Measurements from ENCODE around the gene NDC1.
"Not testable (repeated sequence)": the region's sequence is repeated elsewhere in the genome, so short reads cannot be mapped to it uniquely, and the experiment has no call there.

The NDC1 gene, protein sequence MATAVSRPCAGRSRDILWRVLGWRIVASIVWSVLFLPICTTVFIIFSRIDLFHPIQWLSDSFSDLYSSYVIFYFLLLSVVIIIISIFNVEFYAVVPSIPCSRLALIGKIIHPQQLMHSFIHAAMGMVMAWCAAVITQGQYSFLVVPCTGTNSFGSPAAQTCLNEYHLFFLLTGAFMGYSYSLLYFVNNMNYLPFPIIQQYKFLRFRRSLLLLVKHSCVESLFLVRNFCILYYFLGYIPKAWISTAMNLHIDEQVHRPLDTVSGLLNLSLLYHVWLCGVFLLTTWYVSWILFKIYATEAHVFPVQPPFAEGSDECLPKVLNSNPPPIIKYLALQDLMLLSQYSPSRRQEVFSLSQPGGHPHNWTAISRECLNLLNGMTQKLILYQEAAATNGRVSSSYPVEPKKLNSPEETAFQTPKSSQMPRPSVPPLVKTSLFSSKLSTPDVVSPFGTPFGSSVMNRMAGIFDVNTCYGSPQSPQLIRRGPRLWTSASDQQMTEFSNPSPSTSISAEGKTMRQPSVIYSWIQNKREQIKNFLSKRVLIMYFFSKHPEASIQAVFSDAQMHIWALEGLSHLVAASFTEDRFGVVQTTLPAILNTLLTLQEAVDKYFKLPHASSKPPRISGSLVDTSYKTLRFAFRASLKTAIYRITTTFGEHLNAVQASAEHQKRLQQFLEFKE

DNA sequence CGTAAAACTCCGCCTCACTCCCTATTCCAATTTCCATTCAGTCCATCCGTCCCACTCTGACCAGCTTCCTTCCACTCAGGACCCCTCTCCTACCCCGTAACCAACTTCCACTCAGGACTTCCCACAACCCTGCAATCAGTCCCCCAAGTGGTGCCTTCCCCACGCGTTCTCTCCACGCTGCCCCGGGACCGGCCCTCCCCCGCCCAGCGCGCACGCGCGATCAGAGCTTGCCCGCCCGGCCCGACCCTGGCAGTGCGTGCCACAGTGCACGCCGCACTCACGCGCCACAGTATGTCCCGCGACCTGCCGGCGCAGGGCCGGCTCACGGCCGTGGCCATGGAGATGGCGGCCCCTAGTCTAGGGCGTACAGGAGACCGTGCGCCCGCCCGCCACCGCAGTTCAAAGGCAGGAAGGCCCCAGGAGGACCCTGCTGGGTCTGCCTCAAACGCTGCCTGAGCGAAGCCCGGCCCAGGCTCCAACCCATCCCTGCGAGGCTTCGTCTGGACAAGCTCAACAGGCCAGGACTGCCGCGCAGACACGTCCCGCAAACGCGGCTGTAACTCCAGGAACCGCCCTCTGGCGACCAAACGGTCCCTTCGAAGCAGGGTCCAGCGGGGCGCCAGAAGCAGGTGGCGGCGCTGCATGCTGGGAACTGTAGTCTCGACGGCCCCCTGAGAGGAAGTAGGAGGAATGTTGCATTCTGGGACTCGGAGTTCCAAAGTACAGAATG lies at the start of gene NDC1:
NDC1 (minus strand) TSS at position 373 of the 730 bp plus-strand sequence; CDS start at position 338, 35 bp downstream.
- DNase-seq, result peak; percentile 98

DNA sequence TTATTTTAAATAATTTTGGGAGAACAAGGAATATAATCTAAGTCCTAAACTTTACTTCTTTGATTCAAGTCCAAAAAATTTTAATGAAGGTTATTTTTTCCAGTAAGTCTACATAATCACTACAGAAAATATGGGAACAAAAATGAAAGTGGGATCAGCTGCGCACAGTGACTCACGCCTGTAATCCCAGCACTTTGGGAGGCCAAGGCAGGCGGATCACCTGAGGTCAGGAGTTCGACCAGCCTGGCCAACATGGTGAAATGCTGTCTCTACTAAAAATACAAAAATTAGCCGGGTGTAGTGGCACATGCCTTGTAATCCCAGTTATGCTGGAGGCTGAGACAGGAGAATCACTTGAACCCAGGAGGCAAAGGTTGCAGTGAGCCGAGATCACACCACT lies 45.5 kb upstream of the NDC1 start:
- not testable (repeated sequence) for DNase-seq

DNA sequence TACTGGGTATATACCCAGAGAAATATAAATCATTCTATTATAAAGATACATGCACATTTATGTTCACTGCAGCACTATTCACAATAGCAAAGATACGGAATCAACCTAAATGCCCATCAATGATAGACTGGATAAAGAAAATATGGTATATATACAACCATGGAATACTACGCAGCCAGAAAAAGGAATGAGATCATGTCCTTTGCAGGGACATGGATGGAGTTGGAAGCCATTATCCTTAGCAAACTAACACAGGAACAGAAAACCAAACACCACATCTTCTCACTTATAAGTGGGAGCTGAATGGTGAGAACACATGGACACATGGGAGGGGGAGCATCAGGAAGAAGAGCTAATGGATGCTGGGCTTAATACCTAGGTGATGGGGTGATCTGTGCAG lies 43.8 kb upstream of the NDC1 start:
- DNase-seq, result not testable (repeated sequence)

DNA sequence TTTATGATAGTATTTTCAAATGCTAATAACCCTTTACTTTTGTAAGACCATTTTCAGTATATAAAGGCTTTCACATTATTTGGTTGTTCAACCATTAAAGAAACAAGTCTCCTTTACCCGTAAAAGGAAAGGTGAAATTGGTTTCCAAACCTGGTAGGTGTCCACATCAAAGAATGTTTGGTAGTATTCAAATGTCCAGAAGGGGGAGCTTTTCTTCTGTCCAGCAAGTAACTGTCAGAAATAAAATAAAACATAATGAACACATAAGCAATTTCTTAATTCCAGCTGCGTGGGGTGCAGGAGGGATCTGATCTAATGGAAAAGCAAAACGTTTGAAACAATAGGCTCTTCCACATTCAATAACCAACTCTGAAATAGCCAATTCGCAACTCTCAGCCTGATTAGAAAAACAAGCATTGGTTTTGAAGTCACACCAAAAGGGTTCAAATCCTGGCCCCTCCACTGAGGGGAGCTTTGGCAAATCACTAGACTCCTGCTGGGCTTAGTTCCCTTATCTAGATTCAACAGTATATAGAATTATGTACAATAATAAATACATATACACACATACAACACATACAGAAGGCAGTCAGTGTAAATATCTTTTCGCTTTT lies 40.5 kb upstream of the NDC1 start:
- peak; percentile 62 for DNase-seq

DNA sequence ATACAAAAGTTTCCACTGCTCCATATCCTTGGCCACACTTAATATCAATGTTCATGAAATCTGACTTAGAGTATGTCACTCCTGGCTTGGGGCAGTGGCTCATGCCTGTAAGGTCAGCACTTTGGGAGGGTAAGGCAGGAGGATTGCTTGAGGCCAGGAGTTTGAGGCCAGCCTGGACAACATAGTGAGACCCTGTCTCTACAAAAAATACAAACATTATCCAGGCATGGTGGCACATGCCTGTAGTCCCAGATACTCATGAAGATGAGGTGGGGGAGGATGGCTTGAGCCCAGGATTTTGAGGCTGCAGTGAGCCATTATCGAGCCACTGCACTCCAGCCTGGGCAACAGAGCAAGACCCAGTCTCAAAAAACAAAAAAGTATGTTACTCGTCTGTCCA lies 37.1 kb upstream of the NDC1 start:
- DNase-seq, result not testable (repeated sequence)

DNA sequence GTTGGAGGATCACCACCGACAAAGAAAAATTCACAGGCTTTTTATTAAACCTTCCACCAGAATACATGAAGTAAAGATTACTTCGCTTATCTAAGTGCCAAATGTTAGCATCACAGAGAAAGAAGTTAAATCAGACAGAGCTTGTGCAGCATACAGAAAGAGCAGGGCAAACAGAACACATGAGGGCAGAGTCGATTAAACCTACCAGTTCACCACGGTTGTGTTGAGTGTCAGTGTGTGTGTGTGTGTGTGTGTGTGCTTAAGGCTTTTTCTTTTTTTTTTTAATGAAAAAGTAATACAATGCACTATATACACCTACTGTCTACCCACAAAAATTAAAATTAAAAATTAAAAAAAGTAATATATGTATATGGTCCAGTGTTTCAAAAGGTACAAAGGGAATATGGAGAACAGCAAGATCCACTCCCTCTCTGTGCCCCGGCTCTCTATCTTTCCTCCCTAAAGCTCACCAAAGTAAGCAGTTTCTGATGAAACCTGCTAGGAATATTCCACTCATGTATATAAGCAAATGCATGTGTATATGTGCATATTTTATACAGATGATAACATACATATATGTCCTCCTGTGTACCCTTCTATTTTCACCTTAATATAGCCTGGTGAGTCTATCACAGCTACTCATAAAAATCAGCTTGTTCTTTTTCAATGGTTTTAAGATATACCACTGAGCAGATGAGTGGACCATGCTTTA lies 33.8 kb upstream of the NDC1 start:
- DNase-seq, result no peak

DNA sequence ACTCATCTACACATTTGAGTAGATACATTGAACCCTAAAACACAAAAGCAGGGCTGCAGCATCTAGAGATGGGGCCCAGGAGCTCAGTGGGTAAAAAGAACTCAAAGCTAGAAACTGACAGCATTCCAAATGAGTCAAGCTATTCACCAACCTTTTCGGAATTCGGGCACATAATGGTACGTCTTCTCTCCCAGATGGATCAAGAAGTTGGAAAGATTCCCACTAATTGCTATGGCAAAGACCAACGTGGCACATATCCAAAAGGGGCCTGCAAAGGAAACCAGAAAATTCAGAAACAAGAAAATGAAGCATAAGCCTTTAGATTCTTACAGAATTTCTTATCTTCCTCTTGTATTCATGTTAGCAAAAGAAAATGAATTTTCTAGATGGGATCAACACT lies 33.1 kb upstream of the NDC1 start:
- no peak for DNase-seq

DNA sequence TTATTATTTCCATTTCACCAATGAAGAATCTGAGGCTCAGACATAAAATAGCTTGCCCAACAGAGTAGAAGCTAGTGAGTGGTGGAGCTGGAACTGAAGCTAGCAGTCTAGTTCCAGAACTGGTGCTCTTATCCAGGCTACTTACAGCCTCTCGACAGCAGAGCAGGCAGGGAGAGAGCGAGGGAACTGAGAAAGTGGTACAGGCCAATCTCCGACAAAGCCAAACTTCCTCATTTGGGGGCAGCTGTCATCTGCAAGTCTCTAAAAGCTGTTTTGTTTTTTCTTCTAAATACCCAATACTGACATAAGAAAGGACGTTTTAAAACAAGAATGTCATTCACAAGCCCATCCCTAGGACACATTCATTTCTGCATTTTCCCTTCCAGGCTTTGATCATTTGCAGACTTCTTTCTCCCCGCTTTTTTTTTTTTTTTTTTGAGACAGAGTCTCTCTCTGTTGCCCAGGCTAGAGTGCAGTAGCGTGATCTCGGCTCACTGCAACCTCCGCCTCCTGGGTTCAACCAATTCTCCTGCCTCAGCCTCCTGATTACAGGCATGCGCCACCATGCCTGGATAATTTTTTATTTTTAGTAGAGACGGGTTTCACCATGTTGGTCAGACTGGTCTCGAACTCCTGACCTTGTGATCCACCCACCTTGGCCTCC lies 31.5 kb upstream of the NDC1 start:
- no peak for DNase-seq

DNA sequence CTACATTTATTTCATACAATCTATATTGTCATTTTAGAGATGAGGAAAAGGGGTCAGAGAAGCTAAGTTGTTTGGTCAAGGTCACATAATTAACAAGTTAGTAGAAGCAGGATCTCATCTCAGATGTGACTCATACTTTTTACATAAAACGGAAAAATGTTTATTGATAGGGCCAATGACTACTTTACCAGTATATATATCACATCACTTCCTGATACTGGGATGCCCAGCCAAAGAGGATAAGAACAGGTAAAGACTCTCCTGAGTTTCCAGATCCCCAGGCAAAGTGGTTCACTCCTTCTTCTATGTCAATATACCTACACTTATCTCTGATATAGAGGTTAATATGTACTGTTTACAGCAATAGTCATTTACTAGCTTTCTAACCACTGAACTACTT lies 30.5 kb upstream of the NDC1 start:
- no peak for DNase-seq

DNA sequence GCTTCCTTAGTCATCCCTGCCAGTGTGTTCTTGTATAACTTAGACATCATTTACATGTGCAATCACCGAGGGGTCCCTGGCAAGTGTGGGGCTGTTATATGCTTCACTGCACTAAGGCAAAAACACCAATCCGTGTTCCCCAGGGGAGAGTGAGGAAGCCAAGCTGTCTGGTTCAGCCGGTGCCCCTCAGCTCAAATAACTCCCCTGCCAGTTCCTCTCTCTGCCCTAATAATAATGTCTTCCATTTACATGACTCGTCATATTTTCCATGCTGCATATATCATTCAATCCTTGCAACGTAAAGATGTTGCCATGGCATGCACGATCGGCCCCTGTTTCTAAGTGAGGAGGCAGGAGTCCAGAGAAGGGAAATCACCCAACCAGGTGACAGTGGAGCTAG lies 24.4 kb upstream of the NDC1 start:
- no peak for DNase-seq

DNA sequence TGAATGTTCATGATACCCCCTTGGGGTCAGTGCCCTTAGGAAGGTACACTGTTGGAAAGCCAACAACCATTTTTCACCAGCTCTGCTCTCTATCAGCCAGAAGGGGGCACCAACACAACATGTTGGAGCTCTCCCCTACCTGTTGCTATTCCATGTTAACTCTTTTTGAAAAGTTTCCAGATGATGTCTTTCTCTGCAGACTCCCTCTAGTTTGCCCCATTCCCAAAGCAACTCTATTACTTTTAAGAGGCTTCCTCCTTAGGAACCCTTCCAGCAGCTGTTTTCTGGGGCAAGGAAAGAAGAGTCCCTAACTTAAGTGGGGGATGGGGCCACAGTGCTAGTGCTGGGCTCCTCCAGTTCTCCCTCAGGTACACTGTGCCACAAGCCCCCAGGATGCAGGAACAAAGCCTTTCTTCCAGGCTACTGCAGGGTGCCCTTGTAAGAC lies 22.9 kb upstream of the NDC1 start:
- DNase-seq, result peak; percentile 72

DNA sequence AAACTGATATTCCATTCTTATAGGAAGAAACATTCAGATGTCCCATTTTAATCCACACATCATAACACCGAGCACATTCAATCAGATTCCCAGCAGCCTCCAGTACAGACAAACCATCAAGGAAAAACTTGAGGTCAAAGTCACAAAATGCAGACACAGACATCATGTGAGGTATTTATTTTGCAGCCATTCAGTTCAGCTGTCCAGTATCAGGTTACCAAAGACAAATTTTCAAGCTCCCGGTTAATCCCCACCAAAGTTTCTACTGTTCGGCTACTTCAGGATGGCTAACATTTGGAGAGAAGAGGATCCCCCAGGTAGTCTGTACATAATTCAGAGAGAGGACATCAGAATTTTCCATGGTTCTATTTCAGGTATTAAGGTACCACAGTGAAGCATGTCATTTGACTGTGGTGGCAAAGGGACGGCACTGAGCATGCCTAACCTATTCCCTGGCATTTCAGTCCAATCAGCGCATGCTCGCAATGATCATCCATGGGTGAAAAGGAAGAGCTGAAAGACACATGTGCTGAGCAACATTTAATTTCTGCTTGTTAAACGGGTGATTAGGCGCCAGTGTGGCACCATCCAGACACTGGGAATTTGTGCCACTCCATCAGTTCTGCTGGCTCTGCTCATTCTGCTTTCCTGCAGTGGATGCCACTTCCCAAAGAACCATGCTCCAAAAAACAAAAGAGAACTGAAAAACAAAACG lies 13.6 kb upstream of the NDC1 start:
- DNase-seq, result no peak

DNA sequence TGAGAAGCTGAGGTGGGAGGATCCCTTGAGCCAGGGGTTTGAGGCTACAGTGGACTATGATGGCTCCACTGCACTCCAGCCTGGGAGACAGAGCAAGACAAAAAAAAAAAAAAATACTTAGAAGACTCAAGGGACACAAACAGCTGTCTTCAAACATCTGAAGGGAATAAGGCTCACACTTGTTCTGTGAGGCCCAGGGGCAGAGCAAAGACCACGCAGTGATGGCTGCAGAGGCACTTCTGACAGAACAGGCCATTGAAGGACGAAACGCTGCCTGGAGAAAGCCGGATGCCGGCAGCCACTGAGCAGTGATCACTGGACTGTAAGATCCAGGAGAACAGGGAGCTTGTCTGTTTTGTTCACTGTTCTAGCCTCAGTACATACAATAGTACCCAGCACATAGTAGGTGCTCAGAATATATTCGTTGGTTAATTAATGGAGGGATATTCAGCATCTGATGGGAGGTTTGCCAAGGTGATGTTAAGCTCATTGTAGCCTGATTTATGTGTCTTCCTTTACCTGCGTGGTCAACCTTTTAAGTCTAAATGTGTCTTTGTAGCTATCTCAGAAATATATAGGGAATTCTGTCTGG lies 12.1 kb upstream of the NDC1 start:
- DNase-seq, result no peak

DNA sequence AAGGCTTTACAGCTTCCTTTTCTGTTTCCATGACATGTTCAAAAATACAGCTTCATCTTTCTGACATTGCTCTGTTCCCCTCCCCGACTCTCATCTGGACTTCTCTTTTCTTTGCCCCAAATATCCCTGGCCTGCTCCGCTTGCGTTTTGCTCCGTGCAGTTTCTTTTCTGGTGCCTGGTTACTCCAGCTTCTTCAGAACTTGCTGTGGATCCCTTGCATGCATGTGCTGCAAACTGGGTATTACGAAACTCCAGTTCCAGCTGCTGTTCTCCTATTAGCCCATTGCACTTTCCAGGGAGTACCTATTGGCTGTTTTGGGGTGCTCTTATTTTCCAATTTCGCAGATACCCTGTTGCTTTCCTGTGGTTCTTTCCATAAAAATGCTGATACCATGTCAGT lies 9.9 kb upstream of the NDC1 start:
- no peak for DNase-seq

DNA sequence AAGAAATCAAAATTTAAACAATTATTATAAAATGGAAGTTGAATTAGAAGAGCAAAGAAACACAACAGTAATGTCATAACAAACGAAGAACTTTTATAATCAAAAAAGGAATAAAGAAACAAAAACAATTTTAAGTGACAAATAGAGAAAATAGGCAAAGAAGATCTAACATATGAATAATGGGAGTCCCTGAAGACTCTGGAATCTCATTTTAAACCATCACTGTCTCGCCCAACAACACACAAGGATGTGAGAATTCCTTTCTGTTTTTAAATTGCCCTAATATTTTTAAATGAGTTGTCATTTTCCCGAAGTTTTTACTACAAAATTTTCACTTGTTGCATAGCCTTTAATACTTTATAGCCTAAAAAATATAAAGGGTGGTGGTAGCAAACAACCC lies 4.3 kb upstream of the NDC1 start:
- no peak for DNase-seq

DNA sequence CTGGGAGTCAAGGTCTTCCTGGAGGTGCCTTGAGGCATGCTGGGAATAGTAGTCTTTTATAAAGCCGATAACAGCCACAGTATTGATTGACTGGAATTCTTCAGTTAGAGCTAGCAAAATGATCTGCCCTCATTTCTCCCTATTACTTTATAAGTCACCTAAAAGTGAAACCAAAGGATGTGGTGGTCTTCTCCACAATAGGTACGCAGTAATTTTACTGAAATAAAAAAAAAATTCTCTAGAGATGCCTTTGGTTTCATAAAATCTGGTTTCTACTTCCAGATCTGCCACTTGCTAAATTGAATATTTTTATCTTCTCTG lies 518 bp upstream of the NDC1 start:
- no peak for DNase-seq

DNA sequence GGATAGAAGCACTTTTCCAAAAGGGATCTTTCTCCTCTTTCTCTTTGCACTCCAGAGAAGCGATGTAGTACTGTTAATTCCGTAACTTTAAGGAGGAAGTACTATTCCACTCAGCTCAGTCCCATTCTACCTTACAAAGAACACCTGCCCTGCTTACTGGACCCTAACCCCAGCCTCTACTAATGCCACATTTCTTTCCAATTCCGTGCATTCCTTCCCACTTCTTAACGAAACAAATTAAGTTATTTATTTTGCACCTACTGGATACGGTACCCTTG lies 511 bp downstream of the NDC1 start:
- DNase-seq, result no peak

DNA sequence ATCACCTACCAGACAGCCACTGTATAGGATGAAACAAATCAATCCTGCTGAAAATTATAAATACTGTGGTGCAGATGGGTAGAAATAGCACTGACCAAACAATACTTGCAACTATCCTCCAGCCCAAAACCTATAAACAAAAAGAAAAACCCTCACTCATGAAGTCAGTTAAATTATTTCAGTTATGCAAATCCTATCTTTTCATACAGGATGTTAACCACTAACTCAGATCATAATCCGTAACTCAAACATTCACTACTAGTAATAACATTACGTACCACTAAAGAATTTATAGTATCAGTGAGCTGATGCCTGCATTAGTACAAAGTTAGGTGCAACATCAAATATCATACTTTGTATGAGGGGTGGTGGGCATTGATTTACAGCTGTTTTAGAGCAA lies 2.6 kb downstream of the NDC1 start:
- DNase-seq, result no peak

DNA sequence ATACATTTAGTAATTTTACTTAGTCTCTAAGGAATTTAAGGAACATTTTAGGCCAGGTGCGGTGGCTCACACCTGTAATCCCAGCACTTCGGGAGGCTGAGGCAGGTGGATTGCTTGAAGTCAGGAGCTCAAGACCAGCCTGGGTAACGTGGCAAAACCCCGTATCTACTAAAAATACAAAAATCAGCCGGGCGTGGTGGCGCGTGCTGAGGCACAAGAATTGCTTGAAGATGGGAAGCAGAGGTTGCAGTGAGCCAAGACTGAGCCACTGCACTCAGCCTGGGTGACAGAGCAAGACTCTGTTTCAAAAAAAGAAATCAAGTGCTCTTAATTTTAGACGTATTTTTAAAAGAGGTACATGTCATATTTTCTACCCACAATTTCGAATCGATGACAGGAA lies 3.3 kb downstream of the NDC1 start:
- DNase-seq, result no peak

DNA sequence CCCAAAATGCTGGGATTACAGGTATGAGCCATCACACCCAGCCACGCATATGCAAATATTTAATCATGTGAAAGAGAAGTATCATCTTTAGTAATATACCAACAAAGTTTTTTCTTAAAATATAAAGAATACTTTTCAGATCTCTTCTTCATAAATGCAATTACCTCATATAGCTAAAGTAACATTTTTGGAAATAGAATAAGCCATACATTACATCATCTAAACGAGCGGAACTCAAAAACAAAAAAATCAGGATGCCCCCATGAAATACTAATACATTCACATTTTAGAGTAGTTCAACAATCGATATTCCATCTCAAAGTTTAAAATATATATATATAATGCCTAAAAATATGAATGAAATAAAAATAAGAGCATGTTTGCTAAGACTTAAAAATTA lies 4.7 kb downstream of the NDC1 start:
- no peak for DNase-seq

DNA sequence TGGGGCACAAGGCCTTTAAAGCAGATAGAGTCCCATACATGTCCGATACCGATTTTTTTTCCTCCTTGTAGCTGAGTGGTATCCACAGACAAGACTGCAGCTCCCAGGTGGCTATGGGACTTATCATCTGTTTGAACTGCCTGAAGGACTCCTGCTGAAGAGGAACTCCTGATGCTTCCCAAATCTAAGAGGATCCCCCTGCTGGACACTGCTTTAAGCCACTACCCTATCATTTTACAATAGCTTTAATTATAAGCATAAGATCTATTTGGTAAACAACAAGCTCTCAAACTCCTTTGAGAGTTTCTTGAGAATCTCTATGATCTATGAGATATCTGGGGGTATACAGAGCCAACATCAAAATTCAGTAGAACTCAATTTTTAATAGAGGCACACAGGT lies 11.7 kb downstream of the NDC1 start:
- no peak for DNase-seq

DNA sequence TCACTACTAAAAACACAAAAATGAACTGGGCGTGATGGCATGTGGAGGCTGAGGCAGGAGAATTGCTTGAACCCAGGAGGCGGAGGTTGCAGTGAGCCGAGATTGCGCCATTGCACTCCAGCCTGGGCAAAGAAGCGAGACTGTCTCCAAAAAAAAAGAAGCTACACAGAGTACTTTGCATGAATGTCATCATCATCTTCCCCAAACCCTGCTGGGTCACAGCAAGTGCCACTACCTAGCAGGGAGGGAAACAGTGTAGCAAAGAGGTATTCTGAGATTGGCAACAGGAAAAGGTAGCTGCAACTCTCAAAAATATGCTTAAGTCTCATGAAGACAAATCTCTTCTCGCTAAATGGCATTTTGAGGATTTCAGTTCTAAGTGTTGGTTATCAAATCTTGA lies 12.8 kb downstream of the NDC1 start:
- DNase-seq, result no peak
